Spleen (tissue), 7 donors: ENCODE results near the gene PLPP1.

Experiments used
- CTCF ChIP-seq, 11 experiments: fragments of 200-600 bp in 7 of 11; fragments of 450-650 bp in 4 of 11; sonication (generic) in 4 of 11; IDR thresholded peaks in 8 of 11; conservative IDR thresholded peaks in 3 of 11; 1 replicate in 7 of 11; 2 replicates in 4 of 11; pipeline versions ENCODE4 v1.4.0 to v1.8.0; 2016 to 2021; ENCODE audit warnings: antibody characterized with exemption in 11 of 11, inconsistent platforms in 4 of 11, mild to moderate bottlenecking in 1 of 11
- POLR2A ChIP-seq, 3 donors: fragments of 450-650 bp; IDR thresholded peaks; one replicate each; pipeline ENCODE4 v1.5.1; 2017; ENCODE audit warnings: antibody characterized with exemption in 3 of 3, mild to moderate bottlenecking in 1 of 3
- donor health status: DM: no; HTN: no; CAD: no; lungs with moderate emphysema.
- donor health status: DM: no; HTN: no; CAD: no.
- donor health status: DM: no; HTN: no; CAD: no.

GRCh38 chr5:55577353-55578060 lies 42.7 kb upstream of the PLPP1 start:
- TF ChIP-seq POLR2A (IDR thresholded peaks at IDR 0.05) (no peak), CTCF (IDR thresholded peaks at IDR 0.05 in 8 of 11, conservative IDR thresholded peaks at IDR 0.05 in 3 of 11) (no peak)
